ENCODE measurements around the gene C19orf47.

Gene C19orf47

DNA sequence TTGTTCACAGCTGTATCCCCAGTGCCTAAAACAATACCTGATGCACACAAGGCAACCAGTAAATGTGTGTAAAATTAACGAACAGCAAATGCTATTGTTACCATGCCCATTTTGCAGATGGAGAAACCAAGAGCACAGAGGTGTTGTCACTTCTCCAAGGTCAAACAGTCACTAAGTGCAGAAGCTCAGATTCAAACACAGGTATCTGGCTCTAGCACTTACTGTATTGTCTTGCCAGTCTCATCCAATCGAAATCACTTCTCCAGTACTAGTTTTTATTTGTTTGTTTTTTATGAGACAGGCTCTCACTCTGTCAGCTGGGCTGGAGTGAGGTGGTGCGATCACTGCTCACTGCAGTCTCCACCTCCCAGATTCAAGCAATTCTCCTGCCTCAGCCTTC lies 14.0 kb upstream of the C19orf47 start:
- H3K9me3 ChIP-seq (ENCODE audit: control insufficient read depth, insufficient read depth, low read length), result no peaks in the 10 kb centered on the region
- peaks cover 13% of the 10 kb centered on the region for H3K4me1 ChIP-seq (ENCODE audit: control insufficient read depth, insufficient read depth, low read length)
- H3K4me3 ChIP-seq (ENCODE audit: low read depth, low read length), result no peak overlapping the region
- H3K27ac ChIP-seq (ENCODE audit: low read depth, low read length), result no peak overlapping the region
- H3K36me3 ChIP-seq (ENCODE audit: control insufficient read depth, insufficient read depth, low read length), result peaks cover 5% of the 10 kb centered on the region; the same call in 1 of the 2 replicates
- H3K27me3 ChIP-seq (ENCODE audit: control insufficient read depth, insufficient read depth, low read length), result no peaks in the 10 kb centered on the region
- no peak overlapping the region for H3K9ac ChIP-seq (ENCODE audit: low read depth, low read length)

DNA sequence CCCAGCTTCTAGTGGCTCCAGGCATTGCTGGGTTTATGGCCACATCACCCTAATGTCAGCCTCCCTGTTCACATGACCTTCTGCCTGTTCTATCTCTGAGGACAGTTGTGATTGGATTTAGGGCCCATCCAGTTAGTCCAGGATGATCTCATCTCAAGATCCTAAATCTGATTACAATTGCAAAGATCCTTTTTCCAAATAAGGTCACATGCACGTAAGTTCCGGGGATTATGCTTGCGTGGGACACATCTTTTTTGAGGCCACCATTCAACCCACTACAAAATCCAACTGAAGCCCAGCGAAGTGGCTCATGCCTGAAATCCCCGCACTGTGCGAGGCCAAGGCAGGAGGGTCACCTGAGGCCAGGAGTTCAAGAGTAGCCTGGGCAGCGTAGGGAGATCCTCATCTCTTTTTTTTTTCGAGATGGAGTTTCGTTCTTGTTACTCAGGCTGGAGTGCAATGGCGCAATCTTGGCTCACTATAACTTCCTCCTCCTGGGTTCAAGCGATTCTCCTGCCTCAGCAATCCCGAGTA lies 12.6 kb upstream of the C19orf47 start:
- Histone ChIP-seq H3K27me3 (ENCODE audit: control insufficient read depth, insufficient read depth, low read length) (no peaks in the 10 kb centered on the region), H3K4me1 (ENCODE audit: control insufficient read depth, insufficient read depth, low read length) (peaks cover 3% of the 10 kb centered on the region; the same call in 1 of the 2 replicates), H3K9ac (ENCODE audit: low read depth, low read length) (no peak overlapping the region), H3K9me3 (ENCODE audit: control insufficient read depth, insufficient read depth, low read length) (no peaks in the 10 kb centered on the region), H3K27ac (ENCODE audit: low read depth, low read length) (no peak overlapping the region), H3K36me3 (ENCODE audit: control insufficient read depth, insufficient read depth, low read length) (0 out of 2 replicates have a peak, but pooled peaks cover 3% of the 10 kb centered on the region), H3K4me3 (ENCODE audit: low read depth, low read length) (no peak overlapping the region)

- Histone ChIP-seq H3K27ac (ENCODE audit: low read depth, low read length) (no peak overlapping the region), H3K4me1 (ENCODE audit: control insufficient read depth, insufficient read depth, low read length) (peaks cover under 1% of the 10 kb centered on the region; the same call in 1 of the 2 replicates), H3K9me3 (ENCODE audit: control insufficient read depth, insufficient read depth, low read length) (no peaks in the 10 kb centered on the region), H3K4me3 (ENCODE audit: low read depth, low read length) (no peak overlapping the region), H3K9ac (ENCODE audit: low read depth, low read length) (no peak overlapping the region), H3K27me3 (ENCODE audit: control insufficient read depth, insufficient read depth, low read length) (no peaks in the 10 kb centered on the region), H3K36me3 (ENCODE audit: control insufficient read depth, insufficient read depth, low read length) (0 out of 2 replicates have a peak, but pooled peaks cover 3% of the 10 kb centered on the region)
These were observed 12.0 kb upstream of the C19orf47 start for GRCh38 chr19:40360020-40360707.

- no peak overlapping the region for H3K4me3 ChIP-seq (ENCODE audit: low read depth, low read length)
- no peaks in the 10 kb centered on the region for H3K4me1 ChIP-seq (ENCODE audit: control insufficient read depth, insufficient read depth, low read length)
- no peak overlapping the region for H3K9ac ChIP-seq (ENCODE audit: low read depth, low read length)
- H3K36me3 ChIP-seq (ENCODE audit: control insufficient read depth, insufficient read depth, low read length), result 0 out of 2 replicates have a peak, but pooled peaks cover 3% of the 10 kb centered on the region
- H3K27me3 ChIP-seq (ENCODE audit: control insufficient read depth, insufficient read depth, low read length), result no peaks in the 10 kb centered on the region
- H3K27ac ChIP-seq (ENCODE audit: low read depth, low read length), result no peak overlapping the region
- no peaks in the 10 kb centered on the region for H3K9me3 ChIP-seq (ENCODE audit: control insufficient read depth, insufficient read depth, low read length)
These were observed 10.6 kb upstream of the C19orf47 start for GRCh38 chr19:40358773-40359172.

DNA sequence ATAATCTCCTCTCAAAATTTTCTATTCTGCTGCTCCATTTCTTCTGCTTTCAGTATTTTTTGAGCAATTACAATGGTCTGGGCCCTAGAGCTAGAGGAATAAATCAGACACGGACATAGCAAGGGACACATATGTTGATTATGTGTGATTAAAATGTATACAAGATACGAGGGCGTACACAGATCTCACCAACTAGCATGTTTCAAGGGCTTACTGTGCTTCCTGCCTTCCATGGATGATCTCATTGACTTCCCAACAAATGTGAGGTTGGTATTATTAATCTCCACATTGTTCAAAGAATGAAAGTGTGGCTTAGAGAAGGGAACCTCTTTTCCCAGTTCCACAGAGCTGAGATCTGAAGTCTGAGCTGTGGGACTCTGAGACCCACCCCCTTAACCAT lies 9.4 kb upstream of the C19orf47 start:
- Histone ChIP-seq H3K9ac (ENCODE audit: low read depth, low read length) (no peak overlapping the region), H3K4me3 (ENCODE audit: low read depth, low read length) (no peak overlapping the region), H3K36me3 (ENCODE audit: control insufficient read depth, insufficient read depth, low read length) (0 out of 2 replicates have a peak, but pooled peaks cover 3% of the 10 kb centered on the region), H3K4me1 (ENCODE audit: control insufficient read depth, insufficient read depth, low read length) (no peaks in the 10 kb centered on the region), H3K27me3 (ENCODE audit: control insufficient read depth, insufficient read depth, low read length) (no peaks in the 10 kb centered on the region), H3K9me3 (ENCODE audit: control insufficient read depth, insufficient read depth, low read length) (no peaks in the 10 kb centered on the region), H3K27ac (ENCODE audit: low read depth, low read length) (no peak overlapping the region)

DNA sequence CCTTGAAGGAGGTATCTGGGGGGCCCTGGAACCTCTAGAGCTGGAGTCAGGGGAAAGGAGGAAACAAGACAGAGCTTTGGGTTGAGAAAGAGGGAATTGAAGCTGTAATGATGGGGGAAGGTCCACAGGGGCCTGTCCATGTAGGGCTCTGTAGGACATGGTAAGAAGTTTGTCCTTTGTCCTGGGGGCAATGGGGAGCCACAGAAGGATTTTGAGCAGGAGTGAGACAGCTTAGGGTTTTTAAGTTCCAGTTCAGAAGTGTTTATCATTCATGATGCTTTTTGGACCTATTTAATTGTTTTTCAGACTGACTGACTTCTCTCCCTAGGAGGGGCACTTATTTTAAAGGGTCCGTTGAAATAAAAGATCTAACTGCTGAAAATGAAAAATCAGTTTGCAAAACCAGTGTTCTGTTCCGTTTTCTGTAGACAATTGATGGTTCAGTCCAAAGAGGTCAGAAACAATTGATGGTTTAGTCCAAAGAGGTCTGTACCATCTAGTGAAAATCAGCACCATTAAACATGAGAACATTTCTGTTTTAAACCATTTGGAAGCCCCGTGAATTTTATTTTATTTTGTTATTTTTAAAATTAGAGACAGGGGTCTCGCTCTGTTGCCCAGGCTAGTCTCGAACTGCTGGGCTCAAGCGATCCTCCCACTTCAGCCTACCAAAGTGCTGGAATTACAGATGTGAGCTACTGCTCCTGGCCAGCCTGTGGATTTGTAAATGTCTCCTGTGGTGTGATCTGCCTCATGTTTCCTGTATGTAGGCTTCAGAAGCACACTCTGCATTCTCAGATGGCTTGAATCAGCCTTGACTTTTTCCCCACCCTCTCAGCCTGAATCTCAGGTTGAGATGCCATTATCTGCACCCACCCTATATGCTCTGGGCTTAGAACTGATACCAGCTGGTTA lies 8.7 kb upstream of the C19orf47 start:
- Histone ChIP-seq H3K4me3 (ENCODE audit: low read depth, low read length) (no peak overlapping the region), H3K9ac (ENCODE audit: low read depth, low read length) (no peak overlapping the region), H3K27ac (ENCODE audit: low read depth, low read length) (no peak overlapping the region), H3K36me3 (ENCODE audit: control insufficient read depth, insufficient read depth, low read length) (0 out of 2 replicates have a peak, but pooled peaks cover 3% of the 10 kb centered on the region), H3K27me3 (ENCODE audit: control insufficient read depth, insufficient read depth, low read length) (no peaks in the 10 kb centered on the region), H3K4me1 (ENCODE audit: control insufficient read depth, insufficient read depth, low read length) (no peaks in the 10 kb centered on the region), H3K9me3 (ENCODE audit: control insufficient read depth, insufficient read depth, low read length) (no peaks in the 10 kb centered on the region)

DNA sequence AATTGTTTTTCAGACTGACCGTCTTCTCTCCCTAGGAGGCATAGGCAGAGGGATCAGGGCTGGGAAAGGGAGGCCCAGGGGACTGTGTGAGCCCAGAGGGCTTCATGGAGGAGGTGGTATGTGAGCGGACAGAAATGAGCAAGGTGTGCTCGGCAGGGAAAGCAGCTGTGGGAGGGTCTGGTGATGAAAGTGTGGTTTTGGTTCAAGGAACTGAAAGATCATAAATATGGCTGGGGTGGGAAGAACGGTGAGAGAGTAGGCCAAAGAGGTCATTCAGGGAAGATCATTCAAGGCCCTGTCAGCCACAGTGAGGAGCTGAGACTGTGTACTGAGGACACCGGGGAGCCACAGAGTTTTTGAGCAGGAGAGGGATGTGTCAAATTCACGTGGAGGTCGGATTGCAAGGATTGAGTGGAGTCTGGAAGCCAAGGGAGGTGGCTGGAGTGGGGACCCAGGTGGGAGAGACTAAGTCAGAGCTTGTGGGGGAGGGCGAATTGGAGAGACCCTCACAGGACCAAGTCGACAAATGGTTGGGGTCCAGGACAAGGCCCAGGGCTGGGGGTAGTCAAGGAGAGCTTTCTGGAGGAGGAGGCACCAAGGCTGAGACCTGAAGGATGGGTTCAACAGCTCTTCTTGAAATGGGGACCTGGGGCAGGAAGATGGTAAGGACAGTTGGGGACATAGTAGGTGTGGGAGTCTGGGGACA lies 7.9 kb upstream of the C19orf47 start:
- H3K9me3 ChIP-seq (ENCODE audit: control insufficient read depth, insufficient read depth, low read length), result no peaks in the 10 kb centered on the region
- no peaks in the 10 kb centered on the region for H3K27me3 ChIP-seq (ENCODE audit: control insufficient read depth, insufficient read depth, low read length)
- no peak overlapping the region for H3K27ac ChIP-seq (ENCODE audit: low read depth, low read length)
- H3K9ac ChIP-seq (ENCODE audit: low read depth, low read length), result no peak overlapping the region
- no peaks in the 10 kb centered on the region for H3K4me1 ChIP-seq (ENCODE audit: control insufficient read depth, insufficient read depth, low read length)
- H3K36me3 ChIP-seq (ENCODE audit: control insufficient read depth, insufficient read depth, low read length), result 0 out of 2 replicates have a peak, but pooled peaks cover 3% of the 10 kb centered on the region
- H3K4me3 ChIP-seq (ENCODE audit: low read depth, low read length), result no peak overlapping the region

DNA sequence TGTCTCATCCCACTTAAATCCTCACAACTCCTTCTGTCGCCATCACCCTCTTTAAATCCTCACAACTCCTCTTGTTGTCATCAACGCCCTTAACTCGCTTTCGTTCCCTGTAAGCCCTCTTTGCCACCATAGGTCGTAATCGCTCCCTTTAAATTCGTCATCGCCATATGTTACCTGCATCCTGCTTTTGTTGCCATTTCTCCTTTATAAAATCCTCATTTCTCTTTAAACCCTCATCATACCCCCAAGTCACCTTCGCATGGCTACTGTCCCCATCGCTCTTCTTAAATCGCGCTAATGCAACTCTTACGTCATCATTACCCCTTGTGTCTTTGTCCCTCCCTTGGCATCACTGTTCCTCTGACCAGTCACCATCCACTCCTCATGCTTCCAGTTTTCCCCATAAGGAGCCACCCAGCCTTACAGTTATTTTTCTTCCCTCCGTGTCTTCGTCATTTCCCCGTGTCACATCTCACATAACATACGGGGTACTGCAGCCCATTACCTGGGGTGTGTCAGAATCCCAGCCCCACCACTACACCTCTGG lies 837 bp upstream of the C19orf47 start:
- Histone ChIP-seq H3K27ac (ENCODE audit: low read depth, low read length) (no peak overlapping the region), H3K4me1 (ENCODE audit: control insufficient read depth, insufficient read depth, low read length) (peaks cover 3% of the 10 kb centered on the region; the same call in 1 of the 2 replicates), H3K27me3 (ENCODE audit: control insufficient read depth, insufficient read depth, low read length) (no peaks in the 10 kb centered on the region)

GRCh38 chr19:40344422-40344821 lies 3.8 kb downstream of the C19orf47 start:
- no peak overlapping the region for H3K4me3 ChIP-seq (ENCODE audit: low read depth, low read length)

More for the DNA sequence above, 837 bp upstream of the C19orf47 start:
- no peaks in the 10 kb centered on the region for H3K36me3 ChIP-seq (ENCODE audit: control insufficient read depth, insufficient read depth, low read length)
- H3K4me3 ChIP-seq (ENCODE audit: low read depth, low read length), result peak overlapping the region; percentile 98
- peak overlapping the region; percentile 78 for H3K9ac ChIP-seq (ENCODE audit: low read depth, low read length)
- H3K9me3 ChIP-seq (ENCODE audit: control insufficient read depth, insufficient read depth, low read length), result no peaks in the 10 kb centered on the region

GRCh38 chr19:40342644-40343311 lies 5.4 kb downstream of the C19orf47 start:
- H3K4me3 ChIP-seq (ENCODE audit: low read depth, low read length), result no peak overlapping the region

More at GRCh38 chr19:40344422-40344821, 3.8 kb downstream of the C19orf47 start:
- H3K36me3 ChIP-seq (ENCODE audit: control insufficient read depth, insufficient read depth, low read length), result peaks cover 1% of the 10 kb centered on the region; the same call in 1 of the 2 replicates
- peaks cover 3% of the 10 kb centered on the region; the same call in 1 of the 2 replicates for H3K4me1 ChIP-seq (ENCODE audit: control insufficient read depth, insufficient read depth, low read length)
- H3K9ac ChIP-seq (ENCODE audit: low read depth, low read length), result no peak overlapping the region
- H3K27me3 ChIP-seq (ENCODE audit: control insufficient read depth, insufficient read depth, low read length), result no peaks in the 10 kb centered on the region
- H3K9me3 ChIP-seq (ENCODE audit: control insufficient read depth, insufficient read depth, low read length), result no peaks in the 10 kb centered on the region
- H3K27ac ChIP-seq (ENCODE audit: low read depth, low read length), result no peak overlapping the region

More at GRCh38 chr19:40342644-40343311, 5.4 kb downstream of the C19orf47 start:
- Histone ChIP-seq H3K4me1 (ENCODE audit: control insufficient read depth, insufficient read depth, low read length) (no peaks in the 10 kb centered on the region), H3K9me3 (ENCODE audit: control insufficient read depth, insufficient read depth, low read length) (no peaks in the 10 kb centered on the region), H3K9ac (ENCODE audit: low read depth, low read length) (no peak overlapping the region), H3K36me3 (ENCODE audit: control insufficient read depth, insufficient read depth, low read length) (peaks cover 5% of the 10 kb centered on the region; the same call in 1 of the 2 replicates), H3K27ac (ENCODE audit: low read depth, low read length) (no peak overlapping the region), H3K27me3 (ENCODE audit: control insufficient read depth, insufficient read depth, low read length) (no peaks in the 10 kb centered on the region)

Data from HUES48 (cell line).